Ishikawa (cell line): Measurements from ENCODE around the gene ALAS1.

Experiments
- CEBPB ChIP-seq: IDR thresholded peaks from 2 replicates; pipeline ENCODE4 v1.6.1; 2012
- CREB1 ChIP-seq: IDR thresholded peaks from 2 replicates; pipeline ENCODE4 v1.6.1; 2012; ENCODE audit warnings: low read depth
- EGR1 ChIP-seq: IDR thresholded peaks from 2 replicates; pipeline ENCODE4 v1.6.1; 2012
- FOXM1 ChIP-seq: IDR thresholded peaks from 2 replicates; pipeline ENCODE4 v1.6.1; 2012; ENCODE audit warnings: low read depth, borderline replicate concordance
- RAD21 ChIP-seq: IDR thresholded peaks from 2 replicates; pipeline ENCODE4 v1.6.1; 2012; ENCODE audit warnings: low read depth
- TAF1 ChIP-seq: IDR thresholded peaks from 2 replicates; pipeline ENCODE4 v1.6.1; 2012; ENCODE audit warnings: low read depth, mild to moderate bottlenecking
- TEAD4 ChIP-seq: IDR thresholded peaks from 2 replicates; pipeline ENCODE4 v1.6.1; 2012
- YY1 ChIP-seq: IDR thresholded peaks from 2 replicates; pipeline ENCODE4 v1.6.1; 2012; ENCODE audit warnings: low read depth
- ZBTB7A ChIP-seq: IDR thresholded peaks from 2 replicates; pipeline ENCODE4 v1.6.1; 2012; ENCODE audit warnings: low read depth
- TF ChIP-seq, protein P1 (sequence below): IDR thresholded peaks from 2 replicates; pipeline ENCODE4 v1.6.1; 2012; ENCODE audit warnings: low read depth, mild to moderate bottlenecking
- TF ChIP-seq, protein P2 (sequence below): IDR thresholded peaks from 2 replicates; pipeline ENCODE4 v1.6.1; 2012

DNA sequence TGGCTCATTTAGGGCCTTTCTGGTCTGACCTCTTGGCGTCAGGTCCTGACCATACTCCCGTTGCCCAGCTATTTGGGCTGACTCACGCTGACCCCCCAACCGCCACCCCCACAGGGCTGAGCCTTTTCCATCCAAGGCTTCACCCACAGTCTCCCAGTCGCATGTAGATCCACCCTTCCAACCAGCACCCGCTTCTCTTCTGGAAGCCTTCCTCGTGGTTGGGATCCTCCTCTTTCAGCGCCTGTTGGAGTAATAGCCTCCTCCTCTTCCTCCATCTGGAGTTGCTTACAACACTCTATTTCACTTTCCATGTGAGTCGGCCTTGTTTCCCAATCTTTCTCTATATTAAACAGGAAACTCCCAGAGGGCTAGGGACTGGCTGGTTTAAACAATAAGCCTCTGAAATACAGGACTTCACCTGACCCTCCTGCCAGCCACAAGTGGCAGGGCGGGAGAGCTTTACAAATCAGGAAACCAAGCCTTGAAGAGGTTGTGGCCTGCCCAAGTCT, 2.1 kb upstream of the ALAS1 start:
- TF ChIP-seq EGR1: no peak
- no peak for TF ChIP-seq CREB1
- TF ChIP-seq TEAD4: no peak
- TF ChIP-seq, protein P1, sequence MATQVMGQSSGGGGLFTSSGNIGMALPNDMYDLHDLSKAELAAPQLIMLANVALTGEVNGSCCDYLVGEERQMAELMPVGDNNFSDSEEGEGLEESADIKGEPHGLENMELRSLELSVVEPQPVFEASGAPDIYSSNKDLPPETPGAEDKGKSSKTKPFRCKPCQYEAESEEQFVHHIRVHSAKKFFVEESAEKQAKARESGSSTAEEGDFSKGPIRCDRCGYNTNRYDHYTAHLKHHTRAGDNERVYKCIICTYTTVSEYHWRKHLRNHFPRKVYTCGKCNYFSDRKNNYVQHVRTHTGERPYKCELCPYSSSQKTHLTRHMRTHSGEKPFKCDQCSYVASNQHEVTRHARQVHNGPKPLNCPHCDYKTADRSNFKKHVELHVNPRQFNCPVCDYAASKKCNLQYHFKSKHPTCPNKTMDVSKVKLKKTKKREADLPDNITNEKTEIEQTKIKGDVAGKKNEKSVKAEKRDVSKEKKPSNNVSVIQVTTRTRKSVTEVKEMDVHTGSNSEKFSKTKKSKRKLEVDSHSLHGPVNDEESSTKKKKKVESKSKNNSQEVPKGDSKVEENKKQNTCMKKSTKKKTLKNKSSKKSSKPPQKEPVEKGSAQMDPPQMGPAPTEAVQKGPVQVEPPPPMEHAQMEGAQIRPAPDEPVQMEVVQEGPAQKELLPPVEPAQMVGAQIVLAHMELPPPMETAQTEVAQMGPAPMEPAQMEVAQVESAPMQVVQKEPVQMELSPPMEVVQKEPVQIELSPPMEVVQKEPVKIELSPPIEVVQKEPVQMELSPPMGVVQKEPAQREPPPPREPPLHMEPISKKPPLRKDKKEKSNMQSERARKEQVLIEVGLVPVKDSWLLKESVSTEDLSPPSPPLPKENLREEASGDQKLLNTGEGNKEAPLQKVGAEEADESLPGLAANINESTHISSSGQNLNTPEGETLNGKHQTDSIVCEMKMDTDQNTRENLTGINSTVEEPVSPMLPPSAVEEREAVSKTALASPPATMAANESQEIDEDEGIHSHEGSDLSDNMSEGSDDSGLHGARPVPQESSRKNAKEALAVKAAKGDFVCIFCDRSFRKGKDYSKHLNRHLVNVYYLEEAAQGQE: no peak
- TF ChIP-seq FOXM1: no peak
- no peak for TF ChIP-seq ZBTB7A
- no peak for TF ChIP-seq RAD21
- no peak for TF ChIP-seq YY1
- TF ChIP-seq TAF1: no peak
- TF ChIP-seq, protein P2, sequence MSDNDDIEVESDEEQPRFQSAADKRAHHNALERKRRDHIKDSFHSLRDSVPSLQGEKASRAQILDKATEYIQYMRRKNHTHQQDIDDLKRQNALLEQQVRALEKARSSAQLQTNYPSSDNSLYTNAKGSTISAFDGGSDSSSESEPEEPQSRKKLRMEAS: no peak
- TF ChIP-seq CEBPB: no peak
